HepG2 (cell line): ENCODE data around the gene NEMF. TPM values are rescaled to one million over a fixed set of nuclear protein-coding genes. Genes with fewer than 3 reads are reported as not detected.
A peak's percentile ranks its signal among the peaks of the same experiment; 100 is the strongest.

Source experiments
- ETV5 ChIP-seq: IDR thresholded peaks from 2 replicates; pipeline ENCODE4 v1.6.1; 2018; ENCODE audit warnings: missing biosample characterization, missing genetic modification reagents, inconsistent platforms, borderline replicate concordance
- FOXP4 ChIP-seq: sonication (generic); formaldehyde crosslinking; IDR thresholded peaks from 2 replicates; pipeline ENCODE4 v1.4.0; 2020; ENCODE audit warnings: missing genetic modification reagents
- IKZF4 ChIP-seq: sonication (generic); formaldehyde crosslinking; IDR thresholded peaks from 2 replicates; pipeline ENCODE4 v1.5.1; 2020; ENCODE audit warnings: borderline replicate concordance, mild to moderate bottlenecking, low read depth, missing genetic modification reagents; ENCODE audit errors: not compliant biosample characterization
- MXI1 ChIP-seq: IDR thresholded peaks from 3 replicates; pipeline ENCODE4 v1.6.1; 2012; ENCODE audit warnings: low read depth, low read length, inconsistent platforms, borderline replicate concordance
- NFIC ChIP-seq: IDR thresholded peaks from 2 replicates; pipeline ENCODE4 v1.6.1; 2012; ENCODE audit warnings: mild to moderate bottlenecking, low read length, inconsistent platforms
- NR2C2 ChIP-seq: sonication (generic); formaldehyde crosslinking; IDR thresholded peaks from 2 replicates; pipeline ENCODE4 v1.4.0; 2020; ENCODE audit warnings: missing genetic modification reagents, mild to moderate bottlenecking, moderate library complexity, borderline replicate concordance
- SKIL ChIP-seq: sonication (generic); formaldehyde crosslinking; IDR thresholded peaks from 2 replicates; pipeline ENCODE4 v1.8.0; 2022; ENCODE audit warnings: missing genetic modification reagents, mild to moderate bottlenecking, moderate library complexity, borderline replicate concordance
- SMC3 ChIP-seq: IDR thresholded peaks from 2 replicates; pipeline ENCODE4 v1.6.1; 2011; ENCODE audit warnings: low read length, improper control_type of control experiment
- SOX6 ChIP-seq, 2 experiments: fragments of 450-650 bp in 1 of 2; sonication (generic) in 1 of 2; formaldehyde crosslinking in 1 of 2; IDR thresholded peaks; 2 replicates each; pipeline versions ENCODE4 v1.4.0 to v1.6.1; 2017 to 2020; ENCODE audit warnings: antibody characterized with exemption in 1 of 2, mild to moderate bottlenecking in 1 of 2, missing genetic modification reagents in 1 of 2
- SYNCRIP ChIP-seq: fragments of 200-400 bp; formaldehyde crosslinking; IDR thresholded peaks from 2 replicates; pipeline ENCODE4 v1.6.1; 2018; ENCODE audit warnings: mild to moderate bottlenecking, low read depth, low read length; ENCODE audit not compliant: insufficient read depth
- THAP11 ChIP-seq: IDR thresholded peaks from 2 replicates; pipeline ENCODE4 v1.6.1; 2016; ENCODE audit warnings: missing biosample characterization, missing genetic modification reagents
- TOPORS ChIP-seq: sonication (generic); formaldehyde crosslinking; IDR thresholded peaks from 2 replicates; pipeline ENCODE4 v1.8.0; 2023; ENCODE audit warnings: mild to moderate bottlenecking, missing genetic modification reagents
- TRIM24 ChIP-seq: sonication (generic); formaldehyde crosslinking; IDR thresholded peaks from 2 replicates; pipeline ENCODE4 v1.8.0; 2022; ENCODE audit warnings: mild to moderate bottlenecking, missing genetic modification reagents
- ZBTB7B ChIP-seq: sonication (generic); formaldehyde crosslinking; IDR thresholded peaks from 2 replicates; pipeline ENCODE4 v1.4.0; 2020; ENCODE audit warnings: missing genetic modification reagents
- ZFP62 ChIP-seq: sonication (generic); formaldehyde crosslinking; IDR thresholded peaks from 2 replicates; pipeline ENCODE4 v1.4.0; 2020; ENCODE audit warnings: missing genetic modification reagents
- ZNF180 ChIP-seq: sonication (generic); formaldehyde crosslinking; IDR thresholded peaks from 2 replicates; pipeline ENCODE4 v1.4.0; 2020; ENCODE audit warnings: low read depth, missing genetic modification reagents, borderline replicate concordance
- ZNF275 ChIP-seq: sonication (generic); formaldehyde crosslinking; IDR thresholded peaks from 2 replicates; pipeline ENCODE4 v1.8.0; 2022; ENCODE audit warnings: missing genetic modification reagents, mild to moderate bottlenecking, inconsistent platforms, borderline replicate concordance
- ZNF775 ChIP-seq: sonication (generic); formaldehyde crosslinking; IDR thresholded peaks from 2 replicates; pipeline ENCODE4 v1.4.0; 2020; ENCODE audit warnings: missing genetic modification reagents, mild to moderate bottlenecking, moderate library complexity, borderline replicate concordance
- ZNF780A ChIP-seq: sonication (generic); formaldehyde crosslinking; IDR thresholded peaks from 2 replicates; pipeline ENCODE4 v1.8.0; 2022; ENCODE audit warnings: mild to moderate bottlenecking, missing genetic modification reagents, moderate library complexity
- ZNF841 ChIP-seq: sonication (generic); formaldehyde crosslinking; IDR thresholded peaks from 2 replicates; pipeline ENCODE4 v1.8.1; 2023; ENCODE audit warnings: missing genetic modification reagents, borderline replicate concordance
- ZSCAN9 ChIP-seq: IDR thresholded peaks from 2 replicates; pipeline ENCODE4 v1.6.1; 2016; ENCODE audit warnings: borderline replicate concordance
- polyA plus RNA-seq, 8 experiments: library from polyadenylated mRNA; depleted of rRNA in 3 of 8; stranded (reverse) in 7 of 8; unstranded in 1 of 8; fragments of >200 nt; fragmentation: Illumina TruSeq in 4 of 8; extraction: Trizol in 4 of 8; gene quantifications; 2 replicates each; pipeline versions ENCODE4 v1.2.1 to v1.2.3, GENCODE V29; 2011 to 2016; ENCODE audit warnings: low read depth in 4 of 8, missing spikeins in 1 of 8, mixed read lengths in 1 of 8; ENCODE audit not compliant: insufficient read depth in 1 of 8
- total RNA-seq, 5 experiments: library from RNA; depleted of rRNA; stranded (reverse); fragments of >200 nt; fragmentation: Illumina TruSeq; extraction: Trizol; gene quantifications; 2 replicates each; pipeline ENCODE4 v1.2.3, GENCODE V29; 2016; ENCODE audit warnings: low read depth in 1 of 5

The NEMF gene
- total and polyA plus RNA-seq, 2 of the 13 experiments (the other 11 are each of a cell fraction or from before 2014, with no cell fraction given): 21.3 to 57.9 TPM

GRCh38 chr14:49770212-49770817 is 82.3 kb downstream of the NEMF start (continued):
- TF ChIP-seq SOX6 (IDR thresholded peaks at IDR 0.05): no peak
- peak; percentile 85; the same call in 1 of the 2 replicates for TF ChIP-seq SOX6 (CRISPR knock-in tag; IDR thresholded peaks at IDR 0.05)
- TF ChIP-seq FOXP4 (CRISPR knock-in tag): peak; percentile 90
- no peak for TF ChIP-seq ZFP62
- peak; percentile 66; the same call in 1 of the 2 replicates for TF ChIP-seq ZBTB7B
- no peak for TF ChIP-seq ZNF775 (CRISPR knock-in tag)
- peak; percentile 61; the same call in 1 of the 2 replicates for TF ChIP-seq TOPORS (CRISPR knock-in tag)
- peak; percentile 71; the same call in 1 of the 2 replicates for TF ChIP-seq THAP11 (CRISPR knock-in tag)
- TF ChIP-seq ZNF841 (CRISPR knock-in tag): no peak
- no peak; the same call in 2 of the 3 replicates for TF ChIP-seq MXI1
- TF ChIP-seq ZNF180 (CRISPR knock-in tag): no peak
- peak; percentile 58; the same call in 1 of the 2 replicates for TF ChIP-seq ETV5 (CRISPR knock-in tag)
- no peak for TF ChIP-seq SYNCRIP
- peak; percentile 93 for TF ChIP-seq ZSCAN9
- TF ChIP-seq SMC3: no peak
- TF ChIP-seq IKZF4 (CRISPR knock-in tag): no peak
- peak; percentile 68; the same call in 1 of the 2 replicates for TF ChIP-seq NFIC
- TF ChIP-seq NR2C2: peak; percentile 68
- peak; percentile 29; the same call in 1 of the 2 replicates for TF ChIP-seq ZNF275
- no peak for TF ChIP-seq TRIM24 (CRISPR knock-in tag)
- no peak for TF ChIP-seq ZNF780A (CRISPR knock-in tag)
- peak; percentile 88; the same call in 1 of the 2 replicates for TF ChIP-seq SKIL (CRISPR knock-in tag)
